PC-3 (cell line): ENCODE results near the gene STK33. TPM values are rescaled to one million over a fixed set of nuclear protein-coding genes. Genes with fewer than 3 reads are reported as not detected.

Experiments used
- ATAC-seq: fragments of 200-7000 bp; cut with Tn5 transposase; 2 replicates; pipeline ENCODE4 v1.9.1; 2020; ENCODE audit warnings: mild to moderate bottlenecking, moderate library complexity
- BruUV-seq: library from RNA; stranded (reverse); fragments of 400-500 nt; replicated peaks from 2 replicates; lab custom pipeline; 2021; lab: Mats Ljungman, UMichigan
- CTCF ChIA-PET: fragments of 300-600 bp; sonication (Branson Sonifier 250); formaldehyde crosslinking; loops from one replicate; lab custom pipeline; 2022; ENCODE audit warnings: antibody characterized with exemption; lab: Charles Lee
- POLR2A ChIA-PET: fragments of 300-600 bp; sonication (Branson Sonifier 250); formaldehyde crosslinking; loops from one replicate; lab custom pipeline; 2022; ENCODE audit warnings: antibody characterized with exemption; ENCODE audit not compliant: unreplicated experiment; lab: Charles Lee
- DNase-seq: peaks from one replicate; pipeline ENCODE4 v3.0.0-alpha.2; 2015
- H2AFZ ChIP-seq: fragments of 300-600 bp; sonication (generic); 2 replicates; pipeline ENCODE4 v1.6.0; 2016; ENCODE audit warnings: antibody characterized with exemption, low read length
- H3F3A ChIP-seq: fragments of 300-600 bp; sonication (generic); one replicate; pipeline ENCODE4 v1.6.0; 2017; ENCODE audit warnings: antibody characterized with exemption, low read length, control low read depth, mild to moderate bottlenecking; ENCODE audit not compliant: unreplicated experiment
- H3K27ac ChIP-seq: fragments of 300-600 bp; sonication (generic); 2 replicates; pipeline ENCODE4 v1.5.1; 2016; ENCODE audit warnings: mild to moderate bottlenecking, low read length
- H3K27me3 ChIP-seq: fragments of 300-600 bp; sonication (generic); 2 replicates; pipeline ENCODE4 v1.6.1; 2016; ENCODE audit warnings: low read length, mixed read lengths
- H3K36me3 ChIP-seq: fragments of 300-600 bp; sonication (generic); 2 replicates; pipeline ENCODE4 v1.6.1; 2016; ENCODE audit warnings: low read depth, mixed run types, low read length, mixed read lengths
- H3K4me1 ChIP-seq: fragments of 300-600 bp; sonication (generic); 2 replicates; pipeline ENCODE4 v1.5.1; 2016; ENCODE audit warnings: low read length; ENCODE audit not compliant: insufficient read depth
- H3K4me2 ChIP-seq: fragments of 300-600 bp; sonication (generic); 2 replicates; pipeline ENCODE4 v1.6.0; 2016; ENCODE audit warnings: low read length
- H3K4me3 ChIP-seq: fragments of 300-600 bp; sonication (generic); 2 replicates; pipeline ENCODE4 v1.5.1; 2016; ENCODE audit warnings: mild to moderate bottlenecking, low read length, mixed read lengths
- H3K79me2 ChIP-seq: fragments of 300-600 bp; sonication (generic); 2 replicates; pipeline ENCODE4 v1.6.1; 2017; ENCODE audit warnings: low read length, mixed read lengths
- H3K9ac ChIP-seq: fragments of 300-600 bp; sonication (generic); 2 replicates; pipeline ENCODE4 v1.6.0; 2016; ENCODE audit warnings: mild to moderate bottlenecking, low read length
- H3K9me2 ChIP-seq: fragments of 300-600 bp; sonication (generic); replicated peaks from 2 replicates; pipeline ENCODE4 v1.6.1; 2016; ENCODE audit warnings: mixed run types, low read length, mixed read lengths
- H3K9me3 ChIP-seq: fragments of 300-600 bp; sonication (generic); 2 replicates; pipeline ENCODE4 v1.6.1; 2016; ENCODE audit warnings: low read length, mixed read lengths
- H4K20me1 ChIP-seq: fragments of 300-600 bp; sonication (generic); 2 replicates; pipeline ENCODE4 v1.6.1; 2016; ENCODE audit warnings: low read length, mixed read lengths
- EZH2 ChIP-seq: fragments of 300-600 bp; sonication (generic); IDR thresholded peaks from one replicate; pipeline ENCODE4 v1.6.1; 2017; ENCODE audit warnings: antibody characterized with exemption, mild to moderate bottlenecking, low read length; ENCODE audit not compliant: unreplicated experiment
- EZH2phosphoT487 ChIP-seq: fragments of 300-600 bp; sonication (generic); IDR thresholded peaks from 2 replicates; pipeline ENCODE4 v1.6.1; 2018; ENCODE audit warnings: mild to moderate bottlenecking, antibody characterized with exemption, low read length, borderline replicate concordance
- intact Hi-C: fragments of 100-400 bp; cut with micrococcal nuclease; formaldehyde crosslinking; loops from 2 replicates; pipeline ENCODE4 v1.9.0; 2023
- total RNA-seq: library from RNA; depleted of rRNA; stranded (reverse); fragments of >200 nt; gene quantifications from 2 replicates; pipeline ENCODE4 v1.2.3, GENCODE V29; 2014
- TF ChIP-seq, protein P1 (sequence below): fragments of 300-600 bp; sonication (generic); conservative IDR thresholded peaks from 2 replicates; pipeline ENCODE4 v1.5.1; 2017; ENCODE audit warnings: antibody characterized with exemption, low read depth, mild to moderate bottlenecking, low read length

The STK33 gene
- total RNA-seq, 1 experiment from 2014 or later = not detected

DNA sequence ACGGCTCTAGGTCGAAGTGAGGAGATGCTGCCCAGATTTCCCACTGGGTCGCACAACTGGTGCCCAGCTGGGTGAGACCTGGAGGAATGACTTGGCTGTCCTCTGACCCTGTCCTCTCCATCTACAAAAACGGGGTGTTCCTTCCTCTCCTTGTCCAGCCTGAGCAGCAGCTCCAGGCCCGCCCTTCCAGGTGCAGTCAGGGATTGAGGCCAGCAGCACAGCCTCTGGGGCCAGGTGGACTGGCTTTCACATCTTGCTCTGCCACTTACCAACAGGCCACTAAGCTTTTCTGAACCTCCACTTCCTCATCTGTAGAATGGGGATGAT lies 238.6 kb downstream of the STK33 start:
- no peaks in the 10 kb centered on the region for H3F3A ChIP-seq
- intact Hi-C loops = no loop called here
- DNase-seq (no peak), ATAC-seq (no peak)
- no TSS peak for BruUV-seq
- no peaks in the 10 kb centered on the region for H3K9me2 ChIP-seq
- TF ChIP-seq EZH2phosphoT487 (no peak), EZH2 (no peak)
- TF ChIP-seq, protein P1, sequence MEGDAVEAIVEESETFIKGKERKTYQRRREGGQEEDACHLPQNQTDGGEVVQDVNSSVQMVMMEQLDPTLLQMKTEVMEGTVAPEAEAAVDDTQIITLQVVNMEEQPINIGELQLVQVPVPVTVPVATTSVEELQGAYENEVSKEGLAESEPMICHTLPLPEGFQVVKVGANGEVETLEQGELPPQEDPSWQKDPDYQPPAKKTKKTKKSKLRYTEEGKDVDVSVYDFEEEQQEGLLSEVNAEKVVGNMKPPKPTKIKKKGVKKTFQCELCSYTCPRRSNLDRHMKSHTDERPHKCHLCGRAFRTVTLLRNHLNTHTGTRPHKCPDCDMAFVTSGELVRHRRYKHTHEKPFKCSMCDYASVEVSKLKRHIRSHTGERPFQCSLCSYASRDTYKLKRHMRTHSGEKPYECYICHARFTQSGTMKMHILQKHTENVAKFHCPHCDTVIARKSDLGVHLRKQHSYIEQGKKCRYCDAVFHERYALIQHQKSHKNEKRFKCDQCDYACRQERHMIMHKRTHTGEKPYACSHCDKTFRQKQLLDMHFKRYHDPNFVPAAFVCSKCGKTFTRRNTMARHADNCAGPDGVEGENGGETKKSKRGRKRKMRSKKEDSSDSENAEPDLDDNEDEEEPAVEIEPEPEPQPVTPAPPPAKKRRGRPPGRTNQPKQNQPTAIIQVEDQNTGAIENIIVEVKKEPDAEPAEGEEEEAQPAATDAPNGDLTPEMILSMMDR = no peak
- no peak overlapping the region for H3K27ac ChIP-seq
- H4K20me1 ChIP-seq = no peaks in the 10 kb centered on the region
- no peaks in the 10 kb centered on the region for H3K79me2 ChIP-seq
- ChIA-PET POLR2A (no interaction called here), CTCF (interaction anchor here (0.7 kb wide), 1 partner anchor 68 kb away, joined by 3 read pairs; no protein-coding TSS in a partner anchor)
- H3K4me2 ChIP-seq = no peak overlapping the region
- no peak overlapping the region for H2AFZ ChIP-seq
- H3K36me3 ChIP-seq = no peaks in the 10 kb centered on the region
- H3K9me3 ChIP-seq = no peaks in the 10 kb centered on the region
- no peak overlapping the region for H3K9ac ChIP-seq
- H3K4me3 ChIP-seq = no peak overlapping the region
- peaks cover 13% of the 10 kb centered on the region for H3K27me3 ChIP-seq
- H3K4me1 ChIP-seq = peaks cover 8% of the 10 kb centered on the region; the same call in 1 of the 2 replicates

DNA sequence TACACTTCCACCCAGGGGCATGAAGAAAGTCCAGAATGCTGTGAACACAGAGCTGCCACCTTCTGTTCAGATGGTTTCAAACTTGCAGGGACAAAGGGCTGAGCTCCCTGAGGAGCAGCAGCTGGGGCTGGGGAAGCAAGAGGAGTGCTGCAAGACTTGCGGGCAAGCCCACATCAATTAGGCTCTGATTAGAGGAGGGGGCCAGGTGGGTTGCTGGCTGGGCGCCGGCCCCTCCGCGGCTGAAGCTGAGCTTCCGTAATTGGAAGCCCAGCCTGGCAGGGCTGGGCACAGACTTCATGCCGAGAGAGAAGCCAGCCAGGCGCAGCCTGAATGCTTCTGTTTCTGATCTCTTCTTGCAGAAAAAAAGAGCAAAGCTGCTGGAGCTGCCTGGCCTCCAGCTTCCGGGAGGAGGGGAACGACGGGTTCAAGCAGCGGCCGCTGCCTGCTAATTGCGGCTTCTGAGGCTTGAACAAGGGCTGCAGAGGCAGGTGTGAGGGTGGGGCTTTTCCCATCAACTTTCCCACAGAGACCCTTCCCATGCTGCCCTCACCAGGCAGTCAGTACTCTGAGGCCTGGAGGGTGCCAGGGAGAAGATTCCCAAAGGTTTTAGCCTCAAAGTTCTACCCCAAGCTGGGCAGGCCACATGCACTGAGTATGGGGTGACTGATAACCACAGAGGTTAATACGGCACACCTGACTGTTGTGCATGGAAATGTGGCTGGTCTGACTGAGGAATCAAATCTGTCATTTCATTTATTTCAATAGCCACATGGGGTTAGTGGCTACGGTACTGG lies 239.2 kb downstream of the STK33 start:
- ChIA-PET CTCF (interaction anchor here (0.6 to 0.7 kb wide), 2 partner anchors 21 to 68 kb away, joined by 3 read pairs; no protein-coding TSS in a partner anchor), POLR2A (no interaction called here)
- no peaks in the 10 kb centered on the region for H3K79me2 ChIP-seq
- no peak overlapping the region; the same call in 1 of the 2 replicates for H3K4me3 ChIP-seq
- H3K27ac ChIP-seq = no peak overlapping the region
- peak overlapping the region; percentile 72 for H2AFZ ChIP-seq
- H3K4me2 ChIP-seq = peak overlapping the region; percentile 53
- no peaks in the 10 kb centered on the region for H3F3A ChIP-seq
- no peaks in the 10 kb centered on the region for H3K36me3 ChIP-seq
- H3K9ac ChIP-seq = no peak overlapping the region
- no TSS peak for BruUV-seq
- no peaks in the 10 kb centered on the region for H3K9me3 ChIP-seq
- intact Hi-C loops = no loop called here
- H3K4me1 ChIP-seq = peaks cover 8% of the 10 kb centered on the region; the same call in 1 of the 2 replicates
- H4K20me1 ChIP-seq = no peaks in the 10 kb centered on the region
- TF ChIP-seq EZH2 = no peak
- TF ChIP-seq, protein P1 = peak; percentile 40; the same call in 1 of the 2 replicates
- DNase-seq (peak; percentile 32), ATAC-seq (peak; percentile 68)
- H3K9me2 ChIP-seq = no peaks in the 10 kb centered on the region
- peaks cover 12% of the 10 kb centered on the region for H3K27me3 ChIP-seq

DNA sequence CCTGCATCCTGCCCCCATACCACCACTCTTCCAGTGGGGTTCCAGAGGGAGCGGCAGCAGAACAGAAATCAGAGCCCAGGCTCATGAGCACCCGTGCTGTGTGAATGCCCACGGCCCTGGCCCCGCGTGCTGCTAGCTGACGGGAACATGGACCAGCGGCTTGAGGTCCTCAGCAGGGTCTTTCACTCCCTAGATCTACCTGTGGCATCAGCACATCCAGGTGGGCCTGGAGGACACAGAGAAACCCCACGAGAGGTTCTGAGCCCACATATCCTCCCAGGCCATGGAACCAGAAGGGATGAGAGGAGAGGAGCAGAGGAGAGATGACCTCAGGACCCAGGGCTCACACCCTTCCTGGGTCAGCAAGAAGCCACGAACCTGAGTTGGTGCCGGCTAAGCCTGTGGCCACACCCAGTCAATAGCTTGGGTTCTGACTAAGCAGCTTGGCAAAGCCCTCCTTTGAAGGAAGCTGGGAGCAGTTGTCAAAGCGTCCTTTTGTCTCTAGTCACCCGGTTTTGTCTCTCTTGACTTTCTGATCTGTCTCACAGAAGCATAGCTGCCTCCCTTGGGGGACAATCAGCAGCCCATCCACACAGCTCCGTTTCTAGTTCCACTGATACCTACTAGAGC lies 241.0 kb downstream of the STK33 start:
- Histone ChIP-seq H3K4me3 (no peak overlapping the region), H3K9ac (no peak overlapping the region), H3K27me3 (peaks cover 8% of the 10 kb centered on the region; the same call in 1 of the 2 replicates), H3K27ac (no peak overlapping the region), H4K20me1 (no peaks in the 10 kb centered on the region), H3K79me2 (no peaks in the 10 kb centered on the region), H3K9me3 (no peaks in the 10 kb centered on the region), H3K36me3 (no peaks in the 10 kb centered on the region), H3K9me2 (no peaks in the 10 kb centered on the region), H2AFZ (no peak overlapping the region), H3F3A (no peaks in the 10 kb centered on the region), H3K4me1 (peaks cover 8% of the 10 kb centered on the region; the same call in 1 of the 2 replicates), H3K4me2 (peak overlapping the region; percentile 31; the same call in 1 of the 2 replicates)
- POLR2A ChIA-PET = no interaction called here
- DNase-seq (peak; percentile 57), ATAC-seq (peak; percentile 52)
- TF ChIP-seq, protein P1 = no peak
- TF ChIP-seq EZH2 (no peak), EZH2phosphoT487 (no peak)
- BruUV-seq = no TSS peak
- intact Hi-C loops = no loop called here
- CTCF ChIA-PET = no interaction called here
